Breast epithelium (tissue), 4 donors: ENCODE measurements around the gene CNGB1. TPM values are rescaled to one million over a fixed set of nuclear protein-coding genes. Genes with fewer than 3 reads are reported as not detected.

Source experiments
- DNase-seq, 2 donors: peaks; one replicate each; pipeline ENCODE4 v3.0.0-alpha.2; 2019; ENCODE audit warnings: low spot score in 2 of 2
- H3K27ac ChIP-seq, 2 donors: fragments of 200-600 bp; sonication (generic) in 1 of 2; one replicate each; pipeline ENCODE4 v1.5.1; 2016 to 2019; ENCODE audit warnings: mild to moderate bottlenecking in 1 of 2
- H3K27me3 ChIP-seq, 2 donors: fragments of 200-600 bp; sonication (generic) in 1 of 2; one replicate each; pipeline versions ENCODE4 v1.5.1 to v1.6.0; 2017 to 2019; ENCODE audit warnings: control low read depth in 1 of 2, mild to moderate bottlenecking in 1 of 2
- H3K36me3 ChIP-seq: fragments of 200-600 bp; one replicate; pipeline ENCODE4 v1.5.1; 2019
- H3K4me1 ChIP-seq, 2 donors: fragments of 200-600 bp; sonication (generic); one replicate each; pipeline ENCODE4 v1.5.1; 2016 to 2019; ENCODE audit warnings: control low read depth in 1 of 2
- H3K4me3 ChIP-seq, 3 donors: fragments of 200-600 bp; sonication (generic); 1 replicate in 2 of 3; 2 replicates in 1 of 3; pipeline ENCODE4 v1.5.1; 2016 to 2019; ENCODE audit warnings: mild to moderate bottlenecking in 3 of 3, moderate library complexity in 2 of 3
- H3K9me3 ChIP-seq, 2 donors: fragments of 200-600 bp; sonication (generic) in 1 of 2; one replicate each; pipeline ENCODE4 v1.5.1; 2016 to 2019; ENCODE audit warnings: control low read depth in 1 of 2
- CTCF ChIP-seq, 3 donors: fragments of 450-650 bp; IDR thresholded peaks; one replicate each; pipeline ENCODE4 v1.5.1; 2016 to 2017; ENCODE audit warnings: antibody characterized with exemption in 3 of 3, mild to moderate bottlenecking in 3 of 3, moderate library complexity in 3 of 3
- POLR2A ChIP-seq: fragments of 450-650 bp; IDR thresholded peaks from one replicate; pipeline ENCODE4 v1.6.1; 2016; ENCODE audit warnings: antibody characterized with exemption, mild to moderate bottlenecking, moderate library complexity
- POLR2AphosphoS5 ChIP-seq, 3 donors: sonication (generic); formaldehyde crosslinking; IDR thresholded peaks; one replicate each; pipeline ENCODE4 v1.6.1; 2017; ENCODE audit warnings: antibody characterized with exemption in 3 of 3
- intact Hi-C: fragments of 100-400 bp; cut with DNase I; formaldehyde crosslinking; loops from one replicate; pipeline ENCODE4 v1.15.1; 2023; ENCODE audit warnings: low total_unique reads
- total RNA-seq, 3 donors: library from RNA; depleted of rRNA; stranded (reverse); fragments of >200 nt; gene quantifications; one replicate each; pipeline ENCODE4 v1.1.0, GENCODE V29; 2016

CNGB1 gene
- total RNA-seq, 3 donors from 2014 or later: not detected

DNA sequence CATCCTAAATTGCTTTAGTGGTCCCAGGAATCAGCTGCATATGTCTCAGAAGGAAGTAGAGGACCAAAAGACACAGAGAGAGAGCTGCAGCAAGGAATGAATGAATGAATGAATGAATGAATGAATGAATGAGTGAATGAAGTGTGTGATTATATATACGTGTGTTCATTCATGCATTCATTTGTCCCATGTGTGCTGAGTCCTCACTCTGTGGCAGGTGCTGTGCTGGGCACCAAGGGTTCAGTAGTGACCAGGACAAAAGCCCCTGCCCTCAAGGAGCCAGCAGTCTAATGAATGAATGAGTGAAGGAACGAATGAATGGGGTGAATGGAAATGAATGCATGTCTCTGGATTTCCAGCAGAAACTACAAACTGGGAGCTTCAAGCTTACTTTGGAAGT, 9.4 kb downstream of the CNGB1 start:
- no peaks in the 10 kb centered on the region for H3K36me3 ChIP-seq
- no peaks in the 10 kb centered on the region for H3K9me3 ChIP-seq
- no peak for TF ChIP-seq POLR2A
- no peak for TF ChIP-seq CTCF (IDR thresholded peaks at IDR 0.05)
- no peak for TF ChIP-seq POLR2AphosphoS5 (IDR thresholded peaks at IDR 0.05)
- no peaks in the 10 kb centered on the region for H3K4me1 ChIP-seq
- DNase-seq: no peak
- H3K4me3 ChIP-seq: no peak overlapping the region
- H3K27ac ChIP-seq: no peak overlapping the region
- H3K27me3 ChIP-seq: no peaks in the 10 kb centered on the region
- intact Hi-C loops: no loop called here

DNA sequence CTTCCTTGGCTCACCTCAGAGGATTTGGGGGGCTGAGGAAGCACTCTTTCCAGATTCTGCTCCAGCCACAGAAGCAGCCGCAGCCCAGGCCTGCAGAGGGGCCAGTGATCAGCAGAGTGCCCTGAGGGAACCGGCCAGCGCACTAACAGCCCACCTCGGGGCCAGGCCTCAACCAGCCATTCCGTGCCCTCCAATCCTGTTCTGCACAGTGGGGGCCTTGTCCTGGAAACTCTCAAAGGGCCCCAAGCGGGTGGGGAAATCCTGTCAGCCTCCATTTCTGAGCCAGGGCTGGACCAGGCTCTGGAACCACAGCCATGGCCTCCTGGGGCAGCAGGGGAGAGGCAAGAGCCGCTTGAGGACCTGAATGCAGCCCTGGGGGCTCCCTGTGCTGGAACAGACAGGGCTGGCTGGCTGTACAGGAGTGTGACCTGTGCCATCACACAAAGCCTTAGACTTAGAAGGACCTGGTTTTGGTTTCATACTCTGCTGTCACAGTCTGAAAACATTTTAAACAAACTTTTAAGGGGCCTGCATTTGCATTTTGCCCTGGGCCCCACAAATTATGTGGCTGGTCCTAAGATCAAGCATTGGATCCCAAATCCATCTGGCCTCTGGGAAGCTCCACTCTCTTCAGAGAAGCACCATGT, 10.0 kb downstream of the CNGB1 start:
- no peak overlapping the region for H3K27ac ChIP-seq
- no peaks in the 10 kb centered on the region for H3K36me3 ChIP-seq
- no peaks in the 10 kb centered on the region for H3K4me1 ChIP-seq
- H3K4me3 ChIP-seq: no peak overlapping the region
- no peaks in the 10 kb centered on the region for H3K9me3 ChIP-seq
- intact Hi-C loops: no loop called here
- H3K27me3 ChIP-seq: no peaks in the 10 kb centered on the region
- DNase-seq: no peak
- TF ChIP-seq POLR2A (no peak), POLR2AphosphoS5 (IDR thresholded peaks at IDR 0.05) (no peak)

- TF ChIP-seq POLR2AphosphoS5 (IDR thresholded peaks at IDR 0.05): no peak
- no peak for TF ChIP-seq CTCF (IDR thresholded peaks at IDR 0.05)
- no peak for TF ChIP-seq POLR2A
Observed at GRCh38 chr16:57960310-57960709, 10.6 kb downstream of the CNGB1 start.

DNA sequence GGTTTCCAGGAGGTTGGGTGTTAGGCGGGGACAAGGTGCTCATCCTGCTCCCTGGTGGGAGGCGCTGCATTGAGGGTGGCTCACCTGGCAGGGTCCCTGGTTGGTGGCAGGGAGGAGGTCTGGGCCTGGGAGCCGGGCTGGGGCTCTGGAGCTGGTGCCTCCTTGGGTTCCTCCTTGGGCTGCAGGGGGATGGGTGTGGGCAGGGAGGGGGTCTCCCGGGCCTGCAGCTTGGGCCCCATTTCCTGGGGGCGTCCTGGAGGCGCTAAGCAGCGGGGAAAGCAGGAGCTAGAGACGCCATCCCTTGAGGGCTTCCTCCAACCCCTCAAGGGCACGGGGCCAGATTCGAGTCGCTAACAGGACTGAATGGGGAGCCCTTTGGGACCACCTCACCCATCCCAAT, 11.1 kb downstream of the CNGB1 start:
- Histone ChIP-seq H3K4me3 (no peak overlapping the region), H3K27me3 (no peaks in the 10 kb centered on the region), H3K4me1 (no peaks in the 10 kb centered on the region), H3K27ac (no peak overlapping the region), H3K36me3 (no peaks in the 10 kb centered on the region), H3K9me3 (no peaks in the 10 kb centered on the region)
- intact Hi-C loops: no loop called here
- TF ChIP-seq POLR2AphosphoS5 (IDR thresholded peaks at IDR 0.05): no peak
- TF ChIP-seq POLR2A: no peak
- no peak for TF ChIP-seq CTCF (IDR thresholded peaks at IDR 0.05)
- DNase-seq: no peak

More at GRCh38 chr16:57960310-57960709, 10.6 kb downstream of the CNGB1 start:
- no peak for DNase-seq
- no peaks in the 10 kb centered on the region for H3K36me3 ChIP-seq
- H3K4me1 ChIP-seq: no peaks in the 10 kb centered on the region
- H3K27ac ChIP-seq: no peak overlapping the region
- no peak overlapping the region for H3K4me3 ChIP-seq
- intact Hi-C loops: no loop called here
- no peaks in the 10 kb centered on the region for H3K27me3 ChIP-seq
- no peaks in the 10 kb centered on the region for H3K9me3 ChIP-seq

DNA sequence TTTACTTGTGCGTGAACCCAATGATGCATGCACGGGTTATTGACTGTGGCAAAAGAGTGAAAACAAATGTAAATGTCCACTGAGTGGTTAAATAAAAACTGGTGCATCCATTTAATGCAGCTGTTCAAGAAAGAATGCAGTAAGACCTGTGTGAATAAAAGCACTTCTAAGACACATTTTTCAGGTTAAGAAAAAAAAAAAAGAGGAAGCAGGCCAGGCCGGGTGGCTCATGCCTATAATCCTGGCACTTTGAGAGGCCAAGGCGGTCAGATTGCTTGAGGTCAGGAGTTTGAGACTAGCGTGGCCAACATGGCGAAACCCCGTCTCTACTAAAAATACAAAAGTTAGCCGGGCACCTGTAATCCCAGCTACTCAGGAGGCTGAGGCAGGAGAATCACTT, 11.8 kb downstream of the CNGB1 start:
- TF ChIP-seq POLR2AphosphoS5 (IDR thresholded peaks at IDR 0.05): no peak
- TF ChIP-seq POLR2A: no peak
- TF ChIP-seq CTCF (IDR thresholded peaks at IDR 0.05): no peak
- Histone ChIP-seq H3K27ac (no peak overlapping the region), H3K36me3 (no peaks in the 10 kb centered on the region), H3K4me3 (no peak overlapping the region), H3K4me1 (no peaks in the 10 kb centered on the region), H3K27me3 (no peaks in the 10 kb centered on the region), H3K9me3 (no peaks in the 10 kb centered on the region)
- intact Hi-C loops: no loop called here
- no peak for DNase-seq
